ENCODE measurements around the gene PRSS8.

PRSS8 gene

DNA sequence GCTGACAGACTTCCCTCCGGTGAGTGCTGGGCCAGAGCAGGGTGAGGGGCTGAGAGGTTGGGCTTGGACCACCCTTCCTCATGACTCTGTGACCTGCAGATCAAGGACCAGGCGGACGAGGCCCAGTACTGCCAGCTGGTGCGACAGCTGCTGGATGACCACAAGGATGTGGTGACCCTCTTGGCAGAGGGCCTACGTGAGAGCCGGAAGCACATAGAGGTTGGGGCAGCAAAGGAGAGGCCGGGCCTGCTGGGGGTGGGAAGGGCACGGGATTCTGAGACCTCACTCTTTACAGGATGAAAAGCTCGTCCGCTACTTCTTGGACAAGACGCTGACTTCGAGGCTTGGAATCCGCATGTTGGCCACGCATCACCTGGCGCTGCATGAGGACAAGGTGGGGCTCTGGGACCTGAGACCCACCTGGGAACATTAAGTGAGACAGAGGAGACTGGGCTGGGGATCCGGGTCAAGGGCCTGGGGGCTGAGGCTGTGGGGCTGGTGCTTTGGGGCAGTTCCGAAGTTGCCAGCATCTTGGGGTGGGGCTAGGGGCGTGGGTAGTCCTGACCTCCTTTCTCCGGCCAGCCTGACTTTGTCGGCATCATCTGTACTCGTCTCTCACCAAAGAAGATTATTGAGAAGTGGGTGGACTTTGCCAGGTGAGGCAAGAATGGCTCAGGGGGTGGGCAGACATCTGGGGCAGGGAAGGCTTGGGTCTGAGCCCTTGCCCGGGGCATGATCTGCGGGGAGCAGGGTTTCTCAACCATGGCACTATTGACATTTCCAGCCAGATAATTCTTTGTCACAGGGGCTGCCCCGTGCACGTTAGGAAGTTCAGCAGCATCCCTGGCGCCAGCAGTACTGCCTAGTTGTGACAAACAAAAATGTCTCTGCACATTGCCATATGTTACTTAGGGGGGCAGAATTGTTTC lies 25.2 kb downstream of the PRSS8 start:
- TF ChIP-seq YY1 (IDR thresholded peaks at IDR 0.05; ENCODE audit: insufficient read depth, insufficient read length): no peak
- TF ChIP-seq SUZ12 (IDR thresholded peaks at IDR 0.05; ENCODE audit: extremely low read depth, insufficient read depth, insufficient read length): no peak
- TF ChIP-seq ZNF274 (IDR thresholded peaks at IDR 0.05; ENCODE audit: low read depth, low read length): no peak
- Histone ChIP-seq H3K9me3 (ENCODE audit: insufficient read depth, low read length) (no peaks in the 10 kb centered on the region), H3K9ac (ENCODE audit: insufficient read length, low read depth) (no peak overlapping the region), H3K36me3 (ENCODE audit: insufficient read depth, insufficient read length, low read length) (peaks cover 43% of the 10 kb centered on the region), H3K4me1 (ENCODE audit: insufficient read depth, insufficient read length) (peaks cover 3% of the 10 kb centered on the region), H3K4me3 (ENCODE audit: insufficient read length, low read depth) (no peak overlapping the region), H3K27me3 (ENCODE audit: insufficient read depth, insufficient read length) (no peaks in the 10 kb centered on the region)
- DNase-seq (ENCODE audit: low read depth, low spot score): no peak

DNA sequence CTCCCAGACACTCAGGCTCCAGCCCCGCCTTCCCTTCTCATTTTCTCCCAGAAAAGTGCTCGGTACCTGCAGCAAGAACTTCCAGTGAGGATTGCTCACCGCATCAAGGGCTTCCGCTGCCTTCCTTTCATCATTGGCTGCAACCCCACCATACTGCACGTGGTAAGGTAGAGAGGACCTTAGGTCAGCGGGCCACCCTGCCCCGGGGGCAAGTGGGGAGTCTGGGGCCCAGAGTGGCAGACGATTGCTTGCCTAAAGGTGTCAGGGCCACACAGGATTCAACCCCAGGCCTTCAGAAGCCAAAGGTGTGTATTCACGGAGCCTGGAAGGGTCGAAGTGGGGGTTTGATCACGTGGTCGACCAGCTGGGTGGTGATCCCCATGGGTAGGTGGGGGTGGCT lies 25.9 kb downstream of the PRSS8 start:
- Histone ChIP-seq H3K4me3 (ENCODE audit: insufficient read length, low read depth) (no peak overlapping the region), H3K9ac (ENCODE audit: insufficient read length, low read depth) (no peak overlapping the region)

DNA sequence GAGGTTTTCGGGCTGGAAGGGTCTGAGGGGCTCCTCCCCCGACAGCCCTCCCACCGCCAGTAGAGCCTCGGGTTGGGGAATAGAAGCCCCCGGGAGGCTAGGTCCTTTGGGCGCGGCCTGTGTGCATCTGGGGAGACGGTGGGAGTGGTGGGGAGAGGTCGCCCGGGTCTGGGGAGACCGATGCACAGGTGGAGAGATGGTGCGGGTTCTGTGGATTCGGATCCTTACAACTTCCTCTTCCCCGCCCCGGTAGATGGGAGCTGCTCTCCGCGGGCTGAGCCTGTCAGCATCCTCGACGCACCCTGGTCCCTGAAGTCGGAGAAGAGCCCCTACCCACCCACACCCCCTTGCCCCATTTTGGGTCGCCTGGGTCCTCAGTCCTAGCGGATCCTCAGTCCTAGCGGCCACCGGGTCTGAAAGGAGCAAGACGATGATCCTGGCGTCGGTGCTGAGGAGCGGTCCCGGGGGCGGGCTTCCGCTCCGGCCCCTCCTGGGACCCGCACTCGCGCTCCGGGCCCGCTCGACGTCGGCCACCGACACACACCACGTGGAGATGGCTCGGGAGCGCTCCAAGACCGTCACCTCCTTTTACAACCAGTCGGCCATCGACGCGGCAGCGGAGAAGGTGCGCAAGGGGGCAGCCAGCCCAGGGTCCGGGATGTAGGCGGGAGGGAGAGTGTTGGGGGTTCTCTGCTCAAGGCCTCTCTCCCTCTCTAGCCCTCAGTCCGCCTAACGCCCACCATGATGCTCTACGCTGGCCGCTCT lies 26.6 kb downstream of the PRSS8 start:
- TF ChIP-seq ZNF274 (IDR thresholded peaks at IDR 0.05; ENCODE audit: low read depth, low read length): no peak
- TF ChIP-seq SUZ12 (IDR thresholded peaks at IDR 0.05; ENCODE audit: extremely low read depth, insufficient read depth, insufficient read length): no peak
- TF ChIP-seq YY1 (IDR thresholded peaks at IDR 0.05; ENCODE audit: insufficient read depth, insufficient read length): no peak
- H3K4me1 ChIP-seq (ENCODE audit: insufficient read depth, insufficient read length): peaks cover 3% of the 10 kb centered on the region
- peak overlapping the region; percentile 92 for H3K9ac ChIP-seq (ENCODE audit: insufficient read length, low read depth)
- peak overlapping the region; percentile 93 for H3K4me3 ChIP-seq (ENCODE audit: insufficient read length, low read depth)
- H3K9me3 ChIP-seq (ENCODE audit: insufficient read depth, low read length): no peaks in the 10 kb centered on the region
- H3K36me3 ChIP-seq (ENCODE audit: insufficient read depth, insufficient read length, low read length): peaks cover 43% of the 10 kb centered on the region
- H3K27me3 ChIP-seq (ENCODE audit: insufficient read depth, insufficient read length): no peaks in the 10 kb centered on the region
- DNase-seq (ENCODE audit: low read depth, low spot score): no peak

More for the DNA sequence above, 25.9 kb downstream of the PRSS8 start:
- DNase-seq (ENCODE audit: low read depth, low spot score): no peak
- TF ChIP-seq SUZ12 (IDR thresholded peaks at IDR 0.05; ENCODE audit: extremely low read depth, insufficient read depth, insufficient read length) (no peak), ZNF274 (IDR thresholded peaks at IDR 0.05; ENCODE audit: low read depth, low read length) (no peak), YY1 (IDR thresholded peaks at IDR 0.05; ENCODE audit: insufficient read depth, insufficient read length) (no peak)
- Histone ChIP-seq H3K9me3 (ENCODE audit: insufficient read depth, low read length) (no peaks in the 10 kb centered on the region), H3K27me3 (ENCODE audit: insufficient read depth, insufficient read length) (no peaks in the 10 kb centered on the region), H3K4me1 (ENCODE audit: insufficient read depth, insufficient read length) (peaks cover 3% of the 10 kb centered on the region), H3K36me3 (ENCODE audit: insufficient read depth, insufficient read length, low read length) (peaks cover 43% of the 10 kb centered on the region)

DNA sequence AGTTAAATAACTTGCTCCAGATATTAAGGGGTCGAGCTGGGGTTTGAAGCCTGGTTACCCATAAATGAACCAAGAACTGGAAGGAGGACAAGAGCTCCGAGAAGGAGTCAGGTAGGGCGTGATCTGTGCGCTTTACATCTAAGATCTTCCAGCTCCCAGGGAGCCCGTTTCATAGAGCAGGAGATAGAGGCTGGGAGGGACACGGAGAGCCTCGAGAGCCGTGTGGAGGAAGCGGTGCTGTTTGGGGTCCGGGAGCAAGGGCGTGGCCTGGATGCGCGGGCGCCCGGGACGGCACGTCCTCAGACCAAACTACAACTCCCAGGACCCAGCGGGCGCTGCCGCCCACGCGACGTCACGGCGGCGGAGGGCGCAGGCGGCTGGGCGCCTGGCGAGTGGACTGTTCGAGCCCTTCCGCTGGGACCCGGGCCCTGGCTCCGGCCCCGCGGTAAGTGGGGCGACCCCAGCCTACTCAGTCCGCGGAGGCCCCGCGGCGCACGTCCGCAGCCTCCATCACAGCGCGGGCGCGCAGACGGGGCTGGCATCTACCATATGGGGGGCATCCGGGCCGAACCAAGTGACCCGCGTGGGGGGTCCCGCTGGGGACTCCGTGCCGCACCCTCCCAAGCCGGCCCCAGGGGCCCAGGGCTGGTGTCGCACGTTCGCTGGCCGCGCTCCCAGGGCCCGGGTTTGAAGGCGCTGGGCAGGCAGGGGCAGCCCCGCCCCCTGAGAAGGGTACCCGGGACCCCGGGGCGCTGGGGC lies 27.3 kb downstream of the PRSS8 start, which contains the start of gene BCKDK:
BCKDK (plus strand) TSS at position 352 of the 759 bp plus-strand sequence. CDS start 838 bp downstream, outside the sequence.
- H3K4me1 ChIP-seq (ENCODE audit: insufficient read depth, insufficient read length): peaks cover 3% of the 10 kb centered on the region
- peak within 1 kb of the TSS; percentile 92 for H3K9ac ChIP-seq (ENCODE audit: insufficient read length, low read depth)
- peak; percentile 48 for DNase-seq (ENCODE audit: low read depth, low spot score)
- TF ChIP-seq ZNF274 (IDR thresholded peaks at IDR 0.05; ENCODE audit: low read depth, low read length) (no peak), YY1 (IDR thresholded peaks at IDR 0.05; ENCODE audit: insufficient read depth, insufficient read length) (no peak), SUZ12 (IDR thresholded peaks at IDR 0.05; ENCODE audit: extremely low read depth, insufficient read depth, insufficient read length) (no peak)
- H3K36me3 ChIP-seq (ENCODE audit: insufficient read depth, insufficient read length, low read length): peaks cover 42% of the 10 kb centered on the region
- no peaks in the 10 kb centered on the region for H3K27me3 ChIP-seq (ENCODE audit: insufficient read depth, insufficient read length)
- peak within 1 kb of the TSS; percentile 93 for H3K4me3 ChIP-seq (ENCODE audit: insufficient read length, low read depth)
- no peaks in the 10 kb centered on the region; the same call in 1 of the 2 replicates for H3K9me3 ChIP-seq (ENCODE audit: insufficient read depth, low read length)

DNA sequence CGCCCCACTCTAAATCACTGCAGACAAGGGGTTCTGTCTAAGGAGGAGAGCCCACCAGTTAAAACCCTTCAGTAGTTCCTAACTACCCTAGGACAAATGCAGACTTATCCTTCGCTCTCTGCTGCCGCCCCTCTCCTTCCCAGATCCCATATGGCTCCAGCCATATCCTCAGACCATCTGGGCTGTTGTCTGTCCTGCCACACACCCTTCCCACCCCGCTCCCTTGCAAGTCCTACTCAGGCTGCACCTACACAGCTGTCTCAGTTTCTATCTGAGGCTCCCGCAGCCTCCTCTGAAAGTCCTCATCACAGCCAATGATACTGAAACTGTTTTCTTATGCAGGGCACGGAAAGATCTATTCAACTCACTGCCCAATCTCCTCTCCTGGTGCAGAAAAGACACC lies 28.1 kb downstream of the PRSS8 start:
- H3K4me3 ChIP-seq (ENCODE audit: insufficient read length, low read depth): peak overlapping the region; percentile 93
- peaks cover 3% of the 10 kb centered on the region for H3K4me1 ChIP-seq (ENCODE audit: insufficient read depth, insufficient read length)
- peak overlapping the region; percentile 92 for H3K9ac ChIP-seq (ENCODE audit: insufficient read length, low read depth)
- DNase-seq (ENCODE audit: low read depth, low spot score): no peak
- H3K27me3 ChIP-seq (ENCODE audit: insufficient read depth, insufficient read length): no peaks in the 10 kb centered on the region
- TF ChIP-seq YY1 (IDR thresholded peaks at IDR 0.05; ENCODE audit: insufficient read depth, insufficient read length) (no peak), SUZ12 (IDR thresholded peaks at IDR 0.05; ENCODE audit: extremely low read depth, insufficient read depth, insufficient read length) (no peak), ZNF274 (IDR thresholded peaks at IDR 0.05; ENCODE audit: low read depth, low read length) (no peak)
- peaks cover 34% of the 10 kb centered on the region for H3K36me3 ChIP-seq (ENCODE audit: insufficient read depth, insufficient read length, low read length)
- no peaks in the 10 kb centered on the region; the same call in 1 of the 2 replicates for H3K9me3 ChIP-seq (ENCODE audit: insufficient read depth, low read length)

DNA sequence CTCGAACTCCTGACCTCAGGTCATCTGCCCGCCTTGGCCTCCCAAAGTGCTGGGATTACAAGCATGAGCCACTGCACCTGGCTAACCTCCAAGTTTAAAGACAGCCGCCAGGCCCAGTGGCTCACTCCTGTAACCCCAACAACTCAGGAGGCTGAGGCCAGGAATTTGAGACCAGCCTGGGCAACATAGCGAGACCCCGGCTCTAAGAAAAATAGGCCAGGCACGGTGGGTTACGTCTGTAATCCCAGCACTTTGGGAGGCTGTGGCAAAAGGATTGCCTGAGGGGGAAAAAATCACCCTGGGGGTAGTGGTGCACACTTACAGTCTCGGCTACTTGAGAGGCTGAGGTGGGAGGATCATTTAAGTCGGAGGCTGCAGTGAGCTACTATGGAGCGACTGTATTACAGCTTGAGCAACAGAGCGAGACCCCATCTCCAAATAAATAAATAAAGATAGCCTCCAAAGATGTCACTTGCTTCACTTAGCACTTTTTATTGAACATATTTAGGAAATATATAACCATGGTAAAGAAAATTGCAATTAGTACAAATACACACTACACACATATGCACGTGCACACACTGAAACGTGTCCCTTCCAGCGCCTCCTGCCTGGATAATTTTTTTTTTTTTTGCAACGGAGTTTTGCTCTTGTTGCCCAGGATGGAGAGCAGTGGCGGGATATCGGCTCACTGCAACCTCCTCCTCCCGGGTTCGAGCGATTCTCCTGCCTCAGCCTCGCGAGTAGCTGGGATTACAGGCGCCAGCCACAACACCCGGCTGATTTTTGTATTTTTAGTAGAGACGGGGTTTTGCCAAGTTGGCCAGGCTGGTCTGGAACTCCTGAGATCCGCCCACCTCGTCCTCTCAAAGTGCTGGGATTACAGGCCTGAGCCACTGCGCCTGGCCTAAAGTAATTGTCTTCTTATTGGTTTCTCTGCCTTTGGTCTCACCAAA lies 28.7 kb downstream of the PRSS8 start:
- TF ChIP-seq ZNF274 (IDR thresholded peaks at IDR 0.05; ENCODE audit: low read depth, low read length): no peak
- no peak for TF ChIP-seq SUZ12 (IDR thresholded peaks at IDR 0.05; ENCODE audit: extremely low read depth, insufficient read depth, insufficient read length)
- no peak for TF ChIP-seq YY1 (IDR thresholded peaks at IDR 0.05; ENCODE audit: insufficient read depth, insufficient read length)
- Histone ChIP-seq H3K4me1 (ENCODE audit: insufficient read depth, insufficient read length) (peaks cover 3% of the 10 kb centered on the region), H3K27me3 (ENCODE audit: insufficient read depth, insufficient read length) (no peaks in the 10 kb centered on the region), H3K36me3 (ENCODE audit: insufficient read depth, insufficient read length, low read length) (peaks cover 27% of the 10 kb centered on the region), H3K4me3 (ENCODE audit: insufficient read length, low read depth) (no peak overlapping the region), H3K9ac (ENCODE audit: insufficient read length, low read depth) (no peak overlapping the region), H3K9me3 (ENCODE audit: insufficient read depth, low read length) (no peaks in the 10 kb centered on the region; the same call in 1 of the 2 replicates)
- DNase-seq (ENCODE audit: low read depth, low spot score): no peak
